ENCODE data around the gene AGBL4.

The AGBL4 gene

DNA sequence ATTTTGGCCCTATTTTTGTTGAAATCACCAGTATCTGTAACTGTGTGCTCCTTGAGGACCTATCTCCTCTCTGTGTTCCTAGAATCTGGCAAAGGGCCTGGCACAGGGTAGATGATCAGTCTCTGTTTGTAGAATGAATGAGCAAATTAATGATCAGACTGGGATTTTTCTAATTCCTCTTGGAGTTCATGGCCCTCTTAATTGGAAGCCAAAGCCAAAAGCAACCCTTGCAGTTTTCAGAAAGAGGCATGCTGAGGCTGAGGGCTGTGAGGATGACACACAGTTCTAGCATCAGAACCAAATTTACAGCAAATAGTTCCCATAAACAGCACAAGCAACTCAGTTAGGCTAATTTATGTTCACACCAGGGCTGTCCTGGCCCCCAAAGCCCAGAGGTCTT lies 1136.0 kb downstream of the AGBL4 start:
- DNase-seq (ENCODE audit: low spot score) = no peak

DNA sequence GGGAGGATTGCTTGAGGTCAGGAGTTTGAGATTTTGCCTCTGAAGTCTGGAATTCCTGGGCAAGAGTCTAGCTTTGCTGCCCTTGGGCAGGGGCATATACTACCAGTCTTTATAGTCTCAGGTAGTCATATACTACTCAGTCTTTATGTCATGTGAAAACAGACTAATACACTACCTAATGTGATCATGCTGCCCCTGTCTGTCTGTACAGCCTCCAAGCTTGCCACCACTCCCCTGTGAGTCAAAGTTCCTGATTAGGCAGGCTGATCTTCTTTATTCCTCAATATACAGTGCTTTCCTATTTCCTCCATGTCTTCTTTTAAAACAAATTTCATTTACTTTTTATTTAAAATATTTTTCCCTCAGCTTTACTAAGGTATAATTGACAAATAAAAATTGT lies 1141.7 kb downstream of the AGBL4 start:
- DNase-seq (ENCODE audit: low spot score) = no peak

DNA sequence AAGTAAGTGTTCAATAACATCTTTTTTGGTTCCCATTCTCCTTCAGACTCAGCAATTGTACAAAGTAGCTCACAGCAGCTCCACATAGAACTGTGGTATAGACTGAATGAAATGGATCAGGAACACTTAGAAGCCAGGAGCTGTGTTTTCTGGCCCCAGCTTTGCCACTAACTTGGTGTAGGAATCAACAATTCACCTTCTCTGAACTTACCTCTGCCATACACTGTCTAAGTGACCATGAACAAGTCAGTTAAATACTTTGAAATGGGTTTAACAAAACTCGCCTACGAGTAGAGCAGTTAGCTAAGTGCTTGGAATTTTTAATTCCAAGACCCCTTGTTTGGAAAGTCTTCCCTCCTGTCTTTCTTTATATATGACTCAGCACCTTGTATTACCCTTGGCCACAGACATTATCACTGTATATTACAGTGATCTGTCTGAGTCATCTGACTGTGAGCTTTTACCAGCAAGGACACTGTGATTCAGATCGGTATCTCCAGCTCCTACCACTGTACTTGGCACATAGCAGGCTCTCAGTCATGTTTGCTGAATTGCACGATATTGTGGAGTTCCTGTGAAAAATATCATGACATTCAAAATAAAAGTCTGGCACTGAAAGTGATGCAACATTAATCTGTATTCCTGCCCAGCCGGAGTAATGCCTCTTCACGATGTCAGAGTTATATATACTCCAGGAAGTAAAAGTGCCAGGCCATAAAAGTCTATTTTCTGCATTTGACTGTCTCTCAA lies 1145.4 kb downstream of the AGBL4 start:
- DNase-seq (ENCODE audit: low spot score) = peak; percentile 4

DNA sequence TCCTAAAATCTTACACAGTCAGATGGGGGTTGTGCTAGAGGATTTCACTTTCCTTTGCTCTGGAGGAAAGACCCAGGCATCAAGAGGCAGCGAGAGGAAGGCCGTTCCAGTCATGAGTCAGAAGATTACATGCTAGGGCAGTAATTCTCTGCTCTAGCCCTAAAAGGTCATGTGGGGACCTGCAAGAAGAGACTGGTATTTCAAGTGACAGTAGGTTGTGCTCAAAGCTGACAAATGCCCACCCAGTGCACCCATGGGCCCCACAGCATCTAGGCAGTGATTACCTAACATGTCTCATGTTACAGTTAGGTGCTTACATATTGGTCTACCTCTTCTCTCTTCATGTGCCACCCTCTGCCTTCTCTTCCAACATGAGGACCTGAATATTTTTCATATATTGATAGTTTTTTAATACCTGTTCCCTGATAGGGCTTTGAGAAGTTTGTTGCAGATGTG lies 1147.4 kb downstream of the AGBL4 start:
- no peak for DNase-seq (ENCODE audit: low spot score)

DNA sequence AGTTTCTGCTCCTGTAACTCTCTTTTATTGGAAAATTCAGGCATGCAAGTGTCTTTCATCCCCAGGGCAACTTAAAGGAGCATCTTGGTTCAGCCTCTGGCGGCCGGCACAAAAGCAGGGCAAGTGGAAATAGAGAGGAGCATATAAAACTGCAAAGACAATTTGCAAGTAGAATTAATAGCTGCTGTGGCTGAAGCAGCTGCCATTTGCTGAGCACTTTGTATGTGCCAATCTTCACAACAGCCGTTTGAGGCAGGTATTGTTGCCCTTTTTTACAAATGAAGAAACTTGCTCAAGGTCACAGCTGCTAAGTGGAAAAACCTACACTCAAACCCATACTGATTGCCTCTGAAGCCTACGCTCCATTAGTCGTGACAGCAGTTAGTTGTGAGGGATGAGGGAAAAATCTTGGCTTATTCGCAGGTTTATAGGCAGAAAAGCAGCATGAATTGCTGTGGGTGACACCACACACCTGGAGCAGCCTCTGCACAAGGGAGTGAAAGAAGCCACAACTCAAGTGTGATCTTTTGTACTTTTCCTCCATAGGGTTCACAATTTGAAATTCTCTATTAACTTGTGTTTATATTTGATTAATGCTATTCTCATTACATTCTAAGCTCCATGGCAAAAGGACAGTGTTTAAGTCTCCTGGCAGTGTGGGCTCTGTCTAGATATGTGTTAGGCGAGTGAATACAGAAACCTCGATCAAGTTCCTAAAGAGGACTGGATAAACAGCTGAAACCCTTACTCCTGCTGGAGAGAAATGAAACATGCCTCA lies 1148.0 kb downstream of the AGBL4 start:
- DNase-seq (ENCODE audit: low spot score) = no peak

DNA sequence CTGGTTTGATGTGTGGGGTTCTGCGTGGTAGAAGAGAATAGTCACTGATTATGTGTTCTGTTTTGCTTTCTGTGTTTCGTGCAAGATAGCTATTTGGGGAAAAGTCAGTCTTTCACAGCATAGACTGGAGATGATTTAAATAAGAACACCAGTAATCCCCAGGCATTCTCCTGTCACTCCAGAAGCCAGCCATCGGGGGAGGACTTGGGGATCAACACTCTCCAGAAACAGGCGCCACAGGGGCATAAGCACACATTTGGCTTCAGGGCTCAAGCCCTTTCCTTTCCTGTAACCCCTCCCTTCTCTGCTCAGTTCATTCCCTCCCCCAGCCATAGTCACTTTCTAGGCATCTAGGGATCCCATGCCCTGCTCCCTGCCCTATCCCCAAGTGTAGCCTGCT lies 1149.8 kb downstream of the AGBL4 start:
- no peak for DNase-seq (ENCODE audit: low spot score)

DNA sequence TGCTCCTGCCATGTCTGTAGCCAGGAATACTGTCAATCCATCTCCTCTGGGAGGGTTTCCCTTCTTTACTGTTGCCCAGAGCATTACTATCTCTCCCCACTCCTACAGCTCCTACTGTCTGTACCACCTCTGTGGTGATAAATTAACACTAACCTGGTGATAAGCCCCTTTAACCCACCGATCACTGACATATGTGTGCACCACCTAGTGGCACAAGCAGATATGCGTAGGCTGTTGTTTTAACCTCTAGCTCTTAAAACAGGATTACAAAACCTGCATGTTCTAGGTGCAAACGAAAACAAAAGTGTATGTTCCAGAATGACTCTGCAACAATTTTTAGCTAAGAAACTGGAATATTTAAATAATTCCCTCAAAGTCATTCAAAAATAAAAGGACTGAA lies 1153.2 kb downstream of the AGBL4 start:
- DNase-seq (ENCODE audit: low spot score) = no peak

DNA sequence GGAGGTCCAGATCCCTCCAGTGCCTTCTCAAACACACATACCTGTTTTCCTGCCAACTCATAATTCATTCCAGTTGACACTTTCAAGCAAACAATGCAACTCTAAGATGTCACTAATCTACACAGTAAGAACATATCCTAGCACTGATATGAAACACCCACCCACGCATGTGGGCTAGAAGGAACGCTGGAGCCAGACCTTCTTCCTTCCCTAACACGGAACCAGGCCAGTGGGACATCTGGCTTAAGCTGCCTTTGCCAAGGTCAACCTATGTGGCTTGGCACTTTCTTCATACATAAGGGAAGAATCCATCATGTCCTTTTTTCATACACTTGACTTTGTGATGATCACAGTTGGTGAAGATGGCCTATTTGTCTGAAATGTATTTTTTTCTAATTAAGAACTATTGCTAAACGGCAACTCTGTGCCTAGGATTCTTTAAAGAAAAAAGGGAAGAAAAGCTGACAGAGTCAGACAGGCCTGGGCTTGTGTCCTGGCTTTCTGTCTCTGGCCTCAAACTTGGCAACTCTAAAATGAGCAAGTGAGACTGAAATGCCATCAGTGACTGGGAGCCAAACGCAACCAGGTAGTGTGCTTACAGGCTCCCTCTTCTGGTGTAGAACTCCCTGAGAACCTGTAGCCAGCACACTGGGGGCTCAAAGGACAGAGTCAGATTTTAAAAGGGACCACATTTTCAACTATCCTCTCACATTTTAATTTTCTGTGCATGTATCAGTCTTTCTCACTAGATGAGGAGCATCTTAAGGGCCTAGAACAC lies 1154.4 kb downstream of the AGBL4 start:
- DNase-seq (ENCODE audit: low spot score) = no peak

DNA sequence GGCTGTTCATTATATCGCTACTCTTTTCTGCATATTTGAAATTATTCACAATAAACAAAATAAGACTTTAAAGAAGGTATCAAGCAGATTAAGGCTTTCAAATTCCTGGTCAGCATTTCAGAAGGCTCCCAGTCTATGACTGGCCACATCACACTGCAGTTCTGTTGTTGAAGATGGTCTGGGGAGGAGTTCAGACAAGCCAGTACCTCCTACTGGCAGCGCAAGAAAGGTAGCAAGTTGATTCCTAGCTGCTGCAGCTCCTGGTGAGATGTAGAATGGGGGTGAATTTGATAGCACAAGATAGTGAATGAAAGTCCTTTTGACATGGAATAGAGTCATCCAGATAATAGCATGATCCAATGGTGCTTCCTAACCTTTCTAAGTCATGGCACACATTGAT lies 1158.8 kb downstream of the AGBL4 start:
- DNase-seq (ENCODE audit: low spot score) = no peak

DNA sequence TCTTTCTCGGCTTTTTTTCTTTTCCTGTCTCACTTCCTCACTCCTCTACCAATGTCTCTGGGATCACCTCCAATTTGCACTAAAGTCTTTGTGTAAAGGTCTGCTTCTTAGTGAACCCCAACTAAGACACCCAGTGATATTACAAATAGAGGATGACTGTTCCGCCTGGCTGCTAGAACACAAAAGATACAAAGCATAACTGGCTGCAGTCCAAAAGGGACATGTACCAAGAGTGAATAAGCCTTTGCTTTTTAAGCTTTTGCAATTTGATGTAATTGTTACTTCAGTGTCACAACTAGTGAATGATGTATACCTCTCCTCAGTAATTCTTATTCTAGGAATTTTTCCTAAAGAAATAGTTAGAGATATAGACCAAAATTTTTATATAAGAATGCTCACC lies 1164.3 kb downstream of the AGBL4 start:
- no peak for DNase-seq (ENCODE audit: low spot score)

DNA sequence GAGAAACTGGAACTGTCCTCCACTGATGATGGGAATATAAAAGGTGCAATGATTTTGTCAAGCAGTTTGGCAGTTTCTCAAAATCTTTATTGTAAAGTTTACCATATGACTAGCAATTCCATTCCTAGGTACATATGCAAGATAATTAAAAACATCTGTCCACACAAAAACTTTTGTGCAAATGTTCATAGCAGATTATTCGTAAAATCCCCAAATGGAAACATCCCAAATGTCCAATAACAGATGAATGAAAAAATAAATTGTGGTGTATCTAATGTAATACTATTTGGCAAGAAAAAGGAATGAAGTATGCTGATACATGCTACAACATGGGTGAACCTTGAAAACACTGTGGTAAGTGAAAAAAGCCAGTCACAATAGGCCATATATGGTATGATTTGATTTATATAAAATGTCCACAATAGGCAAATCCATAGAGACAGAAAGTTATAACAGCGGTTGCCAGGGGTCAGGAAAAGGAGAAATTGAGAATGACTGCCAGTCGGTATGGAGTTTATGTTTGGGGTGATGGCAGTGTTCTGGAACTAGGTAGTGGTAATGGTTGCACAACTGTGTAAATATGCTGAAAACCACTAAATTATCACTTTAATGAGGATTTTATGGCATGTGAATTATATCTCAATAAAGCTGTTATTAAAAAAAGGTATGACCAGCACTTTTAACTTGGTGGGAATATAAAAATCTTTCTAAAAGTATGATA lies 1165.4 kb downstream of the AGBL4 start:
- no peak for DNase-seq (ENCODE audit: low spot score)

DNA sequence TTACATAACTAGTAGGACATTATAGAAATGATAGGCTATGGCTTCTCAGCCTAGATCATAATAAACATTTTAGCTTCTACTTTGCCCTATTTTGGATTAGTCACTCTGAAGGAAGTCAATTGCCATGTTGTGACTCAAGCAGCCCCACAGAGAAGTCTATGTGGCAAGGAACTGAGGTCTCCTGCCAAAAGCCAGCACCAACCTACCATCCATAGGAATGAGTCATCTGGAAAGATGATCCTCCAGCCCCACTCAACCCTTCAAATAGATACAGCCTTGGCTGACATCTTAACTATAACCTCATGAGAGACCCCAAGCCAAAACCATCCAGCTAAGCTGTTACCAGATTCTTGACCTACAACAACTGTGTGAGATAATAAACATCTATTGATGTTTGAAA lies 1170.7 kb downstream of the AGBL4 start:
- no peak for DNase-seq (ENCODE audit: low spot score)

DNA sequence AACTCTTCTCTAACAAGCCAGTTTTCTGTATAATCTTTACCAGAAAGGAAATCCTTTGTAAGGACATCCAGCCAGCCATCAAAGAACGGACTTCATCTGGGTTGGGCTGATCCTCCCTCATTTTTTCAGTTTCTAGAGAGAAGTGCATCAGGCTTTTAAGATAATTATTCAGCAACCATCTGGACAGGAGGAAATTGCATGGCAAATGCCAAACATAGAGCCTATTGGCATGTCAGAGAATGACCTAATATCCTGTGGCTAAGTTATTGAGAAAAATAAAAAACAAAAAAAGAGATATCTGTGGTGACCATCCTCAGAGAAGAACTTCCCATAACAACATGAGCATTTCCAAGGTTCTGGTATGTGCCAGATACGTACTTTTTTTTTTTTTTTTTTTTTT lies 1172.1 kb downstream of the AGBL4 start:
- DNase-seq (ENCODE audit: low spot score) = no peak

DNA sequence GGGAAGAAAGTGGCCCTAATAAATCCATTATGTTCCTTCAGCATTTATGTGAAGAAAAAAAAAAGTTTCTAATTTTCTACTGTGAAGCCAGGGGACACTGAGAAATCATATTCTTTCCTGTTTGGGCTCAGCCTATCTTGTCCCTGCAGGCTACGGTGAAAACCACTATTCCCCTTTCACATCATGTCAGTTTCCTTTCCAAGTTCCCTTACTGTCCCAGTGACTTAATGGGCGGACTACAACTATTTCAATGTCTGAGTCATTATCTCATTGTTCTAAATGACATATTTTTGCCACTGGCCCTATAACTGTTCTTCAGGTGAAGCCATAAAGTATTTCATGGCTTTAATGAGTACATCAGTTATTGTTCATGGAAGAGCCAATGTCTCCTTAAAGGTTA lies 1175.7 kb downstream of the AGBL4 start:
- DNase-seq (ENCODE audit: low spot score) = no peak

DNA sequence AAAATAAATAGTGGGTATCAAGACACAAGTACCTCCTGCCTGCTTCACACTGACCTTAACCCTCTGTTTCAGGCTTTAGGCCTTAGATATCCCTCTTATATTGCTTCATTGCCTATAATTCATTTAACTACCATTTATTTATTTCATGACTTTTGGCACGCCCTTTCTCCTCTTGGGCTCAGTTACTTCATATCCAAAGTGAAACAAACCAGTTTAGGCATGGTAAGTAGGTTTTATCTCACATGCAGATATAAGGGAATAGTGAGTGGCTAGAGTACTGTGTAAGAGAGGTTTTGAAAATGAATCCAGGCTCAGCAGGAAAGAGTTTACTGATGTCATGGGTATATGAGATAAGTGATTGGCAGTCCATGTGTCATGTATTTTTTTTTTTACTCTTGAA lies 1177.3 kb downstream of the AGBL4 start:
- no peak for DNase-seq (ENCODE audit: low spot score)

DNA sequence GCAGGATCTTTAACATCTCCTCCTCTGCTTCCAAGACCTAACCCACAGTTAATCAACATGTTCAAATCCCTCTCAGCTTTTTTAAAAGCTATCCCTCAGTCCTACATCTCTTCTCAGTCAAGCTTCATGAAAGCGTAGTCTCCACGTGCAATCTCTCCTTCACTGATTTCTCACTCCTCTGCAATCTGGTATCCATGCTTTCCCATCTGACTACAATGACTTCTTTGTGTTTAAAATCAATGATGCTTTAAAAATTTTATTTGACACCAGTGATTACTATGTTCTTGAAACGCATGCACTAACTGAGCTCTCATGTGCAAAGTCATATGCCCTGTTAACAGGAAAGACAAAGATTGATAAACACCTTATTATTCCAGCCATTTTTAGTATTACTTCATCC lies 1179.6 kb downstream of the AGBL4 start:
- DNase-seq (ENCODE audit: low spot score) = no peak

DNA sequence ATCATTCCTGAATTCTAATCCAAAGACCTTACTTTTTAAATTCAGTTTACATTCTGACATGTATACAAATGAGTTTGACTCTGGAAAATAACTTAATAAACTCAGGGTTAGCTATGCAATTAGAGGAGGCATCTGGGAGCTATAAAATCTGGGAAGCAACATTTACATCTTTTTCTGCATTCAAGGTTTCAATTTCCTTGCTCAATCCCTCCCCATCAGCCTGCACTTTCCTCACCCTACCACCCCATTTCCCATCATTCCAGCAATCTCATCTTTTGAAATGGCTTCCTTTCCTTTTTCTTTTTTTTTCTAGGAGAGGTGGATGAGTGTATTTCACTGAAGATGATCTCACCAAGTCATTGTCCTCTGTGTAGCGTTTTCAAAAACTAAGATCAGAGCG lies 1181.8 kb downstream of the AGBL4 start:
- no peak for DNase-seq (ENCODE audit: low spot score)

DNA sequence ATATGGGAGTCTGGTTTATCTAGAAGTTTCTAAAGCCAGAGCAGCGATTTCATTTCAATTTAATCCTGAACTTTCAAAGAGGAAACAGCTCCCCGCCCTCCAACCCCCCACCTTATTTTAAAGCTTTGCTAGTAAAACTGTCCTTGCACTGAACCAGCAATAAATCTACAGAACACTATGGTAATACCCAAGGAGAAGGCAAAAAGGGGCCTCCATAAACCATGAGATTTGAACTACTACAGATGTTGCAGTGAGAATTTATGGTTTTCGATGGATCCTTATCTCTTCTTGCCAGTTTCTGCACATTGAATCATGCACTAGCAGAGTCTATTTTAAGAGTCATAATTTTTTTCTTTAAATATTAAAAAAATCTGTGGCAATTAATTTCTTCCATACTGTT lies 1182.3 kb downstream of the AGBL4 start:
- no peak for DNase-seq (ENCODE audit: low spot score)

DNA sequence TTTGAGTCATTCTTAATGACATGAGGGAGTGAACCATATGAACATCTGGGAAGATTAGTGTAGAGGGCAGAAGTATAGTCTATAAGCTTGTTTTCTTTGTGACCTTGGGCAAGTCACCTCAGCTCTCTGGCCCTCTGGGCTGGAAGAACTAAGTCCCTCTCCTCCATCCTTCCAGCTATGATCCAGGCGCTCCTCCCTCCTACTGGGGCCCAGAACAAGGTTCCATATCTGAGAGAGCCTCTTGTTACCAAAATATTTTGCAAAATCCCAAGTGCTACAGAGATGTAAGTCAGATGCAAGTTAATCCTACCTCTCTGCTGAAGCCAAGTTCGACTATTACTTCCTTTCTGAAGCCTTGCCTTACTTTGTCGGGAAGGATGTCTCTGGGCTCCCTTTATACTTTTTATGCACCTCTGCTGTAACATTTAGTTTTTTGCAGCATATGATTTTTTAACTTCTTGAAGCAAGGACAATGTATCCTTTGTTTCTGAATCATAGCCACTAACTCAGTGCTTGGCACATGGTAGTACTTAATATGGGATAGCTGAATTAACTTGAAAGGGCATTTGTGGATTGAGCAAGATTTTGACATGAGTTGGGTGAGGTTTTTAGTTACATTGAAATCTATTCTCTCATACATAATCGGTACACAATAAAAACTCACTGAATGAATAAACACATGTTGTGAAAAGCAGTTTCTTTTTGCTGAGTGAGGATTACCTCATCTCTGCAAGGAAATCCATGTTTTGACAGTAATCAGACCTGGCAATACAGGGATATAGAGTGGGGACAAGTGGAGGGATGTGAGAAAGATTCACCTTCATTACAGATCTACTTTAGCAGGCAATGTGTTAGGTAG lies 1192.4 kb downstream of the AGBL4 start:
- no peak for DNase-seq (ENCODE audit: low spot score)

DNA sequence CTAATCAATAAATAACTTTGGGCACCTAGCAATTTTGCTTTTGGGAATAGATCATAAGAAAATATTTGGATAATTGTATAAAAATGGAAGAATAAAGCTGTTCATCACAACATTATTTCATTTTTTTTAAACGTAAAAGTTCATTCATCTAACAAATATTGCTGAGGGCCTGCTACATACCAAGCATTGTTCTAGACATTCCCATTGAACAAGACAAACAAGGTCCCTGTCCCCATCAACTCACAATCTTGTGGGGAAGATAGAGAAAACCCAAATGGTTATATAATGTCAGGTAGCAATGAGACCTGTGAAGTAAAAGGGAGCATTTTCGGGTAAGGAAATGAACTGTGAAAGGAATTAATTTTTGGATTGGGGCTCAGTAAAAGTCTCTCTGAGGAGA lies 1193.0 kb downstream of the AGBL4 start:
- DNase-seq (ENCODE audit: low spot score) = no peak

DNA sequence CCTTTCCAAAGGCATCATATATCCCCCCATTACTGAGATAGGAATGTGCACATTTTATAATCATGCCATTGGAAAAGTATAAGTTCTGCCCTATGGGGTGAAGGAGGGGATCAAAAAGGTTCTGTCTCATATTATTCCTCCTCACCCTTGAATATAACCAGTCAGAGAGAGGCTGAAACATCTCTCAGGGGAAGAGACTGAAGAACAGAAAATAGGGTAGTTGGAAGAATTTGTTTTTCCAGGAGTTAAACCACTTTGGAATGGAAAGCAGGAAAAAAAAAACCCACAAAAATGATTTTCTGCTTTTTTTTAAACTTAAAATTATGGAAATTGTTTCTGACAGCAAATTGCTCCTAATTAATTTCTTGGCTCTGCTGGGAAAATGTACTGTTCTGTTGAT lies 1194.3 kb downstream of the AGBL4 start:
- no peak for DNase-seq (ENCODE audit: low spot score)

All from activated CD4-positive, alpha-beta T cell treated with anti-CD3 and anti-CD28 coated beads, Interleukin-2, Interleukin-4, amounts not matched to agents 100 ng/mL and 50 ng/mL, durations not matched to agents 16 hours and 8 hours (primary cell).